HepG2 (cell line): ENCODE data around the gene RAB3GAP1. TPM values are rescaled to one million over a fixed set of nuclear protein-coding genes. Genes with fewer than 3 reads are reported as not detected.

ENCODE experiments used
- ATAC-seq: fragments of 200-7000 bp; cut with Tn5 transposase; 3 replicates; pipeline ENCODE4 v1.9.1; 2020; ENCODE audit warnings: mild to moderate bottlenecking, moderate library complexity
- BruUV-seq: library from RNA; stranded (reverse); fragments of 400-500 nt; replicated peaks from 2 replicates; lab custom pipeline; 2021; lab: Mats Ljungman, UMichigan
- CTCF ChIA-PET: fragments of 300-600 bp; formaldehyde crosslinking; extraction: SDS; loops from one replicate; lab custom pipeline; 2021; ENCODE audit warnings: low total read pairs, inconsistent platforms, low intra/inter-chr PET ratio; lab: Yijun Ruan, JAX
- POLR2A ChIA-PET: fragments of 350-600 bp; sonication (Branson Sonifier 250); formaldehyde crosslinking; loops from one replicate; lab custom pipeline; 2020; ENCODE audit warnings: antibody characterized with exemption, inconsistent platforms; lab: Yijun Ruan, JAX
- DNase-seq: peaks from one replicate; pipeline ENCODE4 v3.0.0-alpha.2; 2015; ENCODE audit warnings: low spot score
- FAIRE-seq: peaks from 3 replicates; lab custom pipeline; 2011; peaks lifted over from hg19 to GRCh38; lab: Jason Lieb, UNC
- H2AFZ ChIP-seq: one replicate; pipeline ENCODE4 v1.6.1; 2011; ENCODE audit warnings: low read length, inconsistent platforms
- H3K27ac ChIP-seq: fragments of 300-600 bp; 3 replicates; pipeline ENCODE4 v1.8.0; 2011; ENCODE audit warnings: mixed run types, mild to moderate bottlenecking, mixed read lengths, low read length, inconsistent platforms; ENCODE audit not compliant: insufficient read depth; ENCODE audit errors: extremely low read length
- H3K27me3 ChIP-seq, 2 experiments: fragments of 200-600 bp in 1 of 2; 2 replicates in 1 of 2; 3 replicates in 1 of 2; pipeline versions ENCODE4 v1.6.0 to v1.8.0; 2011; ENCODE audit warnings: low read length in 2 of 2, mild to moderate bottlenecking in 2 of 2, moderate library complexity in 2 of 2, inconsistent platforms in 1 of 2; ENCODE audit not compliant: insufficient read depth in 2 of 2, control insufficient read depth in 1 of 2
- H3K36me3 ChIP-seq, 2 experiments: fragments of 200-600 bp in 1 of 2; replicated peaks in 1 of 2; 2 replicates in 1 of 2; 3 replicates in 1 of 2; pipeline versions ENCODE4 v1.5.1 to v1.8.0; 2011; ENCODE audit warnings: low read length in 2 of 2, inconsistent platforms in 1 of 2; ENCODE audit not compliant: insufficient read depth in 2 of 2, control insufficient read depth in 1 of 2
- H3K4me1 ChIP-seq: 2 replicates; pipeline ENCODE4 v1.5.1; 2012; ENCODE audit warnings: low read length, inconsistent platforms; ENCODE audit not compliant: insufficient read depth
- H3K4me2 ChIP-seq: 2 replicates; pipeline ENCODE4 v1.6.0; 2011; ENCODE audit warnings: low read depth, low read length, inconsistent platforms
- H3K4me3 ChIP-seq, 3 experiments: fragments of 200-600 bp in 1 of 3; sonication (generic), shearing (Covaris generic) in 1 of 3; replicated peaks in 1 of 3; 2 replicates each; pipeline ENCODE4 v1.5.1; 2011 to 2016; ENCODE audit warnings: low read length in 3 of 3, inconsistent platforms in 2 of 3, low read depth in 2 of 3, mild to moderate bottlenecking in 2 of 3, control low read depth in 1 of 3, mixed read lengths in 1 of 3; ENCODE audit not compliant: insufficient read depth in 1 of 3
- H3K79me2 ChIP-seq: one replicate; pipeline ENCODE4 v1.6.1; 2011; ENCODE audit warnings: low read length, inconsistent platforms; ENCODE audit not compliant: insufficient read depth
- H3K9ac ChIP-seq: 2 replicates; pipeline ENCODE4 v1.6.0; 2011; ENCODE audit warnings: mild to moderate bottlenecking, low read depth, low read length, inconsistent platforms; ENCODE audit not compliant: insufficient read depth
- H3K9me3 ChIP-seq: 2 replicates; pipeline ENCODE4 v1.5.1; 2012; ENCODE audit warnings: mild to moderate bottlenecking, low read length
- H4K20me1 ChIP-seq: 2 replicates; pipeline ENCODE4 v1.6.0; 2011; ENCODE audit warnings: inconsistent platforms, mild to moderate bottlenecking, low read length, moderate library complexity; ENCODE audit not compliant: insufficient read depth
- CEBPB ChIP-seq: IDR thresholded peaks from 2 replicates; pipeline ENCODE4 v1.6.1; 2011; ENCODE audit warnings: low read depth, low read length, improper control_type of control experiment, borderline replicate concordance
- CEBPG ChIP-seq: IDR thresholded peaks from 2 replicates; pipeline ENCODE4 v1.6.1; 2016
- HNF4A ChIP-seq: sonication (generic); formaldehyde crosslinking; IDR thresholded peaks from 2 replicates; pipeline ENCODE4 v1.4.0; 2020; ENCODE audit warnings: missing genetic modification reagents
- PLRG1 ChIP-seq: fragments of 450-650 bp; conservative IDR thresholded peaks from 2 replicates; pipeline ENCODE4 v1.6.1; 2016
- SNRNP70 ChIP-seq: fragments of 200-400 bp; formaldehyde crosslinking; IDR thresholded peaks from 2 replicates; pipeline ENCODE4 v1.6.1; 2017; ENCODE audit warnings: mild to moderate bottlenecking, low read depth, low read length, moderate library complexity
- WGBS: methylation state at CpG from one replicate; pipeline ENCODE4 v1.1.6; 2017; ENCODE audit warnings: low lambda C conversion rate; 5-methylcytosine and 5-hydroxymethylcytosine counted together
- in situ Hi-C: cut with HindIII; loops from 2 replicates; pipeline ENCODE4 v1.10.0; 2017; ENCODE audit warnings: low pct_unique_long_range_greater_than_20kb; ENCODE audit not compliant: extremely low pct_ligation_motif_present
- intact Hi-C: fragments of 100-400 bp; cut with micrococcal nuclease; formaldehyde crosslinking; loops from one replicate; pipeline ENCODE4 v1.10.0; 2022; ENCODE audit not compliant: unreplicated experiment
- polyA plus RNA-seq, 8 experiments: library from polyadenylated mRNA; depleted of rRNA in 3 of 8; stranded (reverse) in 7 of 8; unstranded in 1 of 8; fragments of >200 nt; fragmentation: Illumina TruSeq in 4 of 8; extraction: Trizol in 4 of 8; gene quantifications; 2 replicates each; pipeline versions ENCODE4 v1.2.1 to v1.2.3, GENCODE V29; 2011 to 2016; ENCODE audit warnings: low read depth in 4 of 8, missing spikeins in 1 of 8, mixed read lengths in 1 of 8; ENCODE audit not compliant: insufficient read depth in 1 of 8
- total RNA-seq, 5 experiments: library from RNA; depleted of rRNA; stranded (reverse); fragments of >200 nt; fragmentation: Illumina TruSeq; extraction: Trizol; gene quantifications; 2 replicates each; pipeline ENCODE4 v1.2.3, GENCODE V29; 2016; ENCODE audit warnings: low read depth in 1 of 5
- TF ChIP-seq, protein P1 (sequence below): sonication (generic); formaldehyde crosslinking; IDR thresholded peaks from 2 replicates; pipeline ENCODE4 v1.4.0; 2020; ENCODE audit warnings: missing genetic modification reagents

The RAB3GAP1 gene
- total and polyA plus RNA-seq, 2 of the 13 experiments (the other 11 are each of a cell fraction or from before 2014, with no cell fraction given), result 15.2 to 48.8 TPM

DNA sequence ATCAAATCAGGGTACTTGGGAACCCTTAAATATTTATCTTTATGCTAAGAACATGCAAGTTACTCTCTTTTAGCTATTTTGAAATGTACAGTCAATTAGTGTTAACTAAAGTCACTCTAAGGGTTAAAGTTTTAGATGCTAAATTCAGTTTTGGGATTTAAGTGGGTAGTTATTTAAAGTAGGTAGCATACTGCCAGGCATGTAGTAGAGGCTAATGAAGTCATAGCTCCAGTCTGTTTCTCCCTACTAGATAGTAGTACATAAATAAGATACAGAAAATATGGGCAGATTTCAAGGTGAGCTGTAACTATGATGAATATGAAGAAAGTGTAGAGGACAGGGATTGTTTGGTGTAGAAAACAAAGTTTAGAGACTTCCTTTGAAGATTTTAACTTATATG is 7.5 kb downstream of the RAB3GAP1 start (continued):
- no peak for TF ChIP-seq HNF4A (CRISPR knock-in tag)

DNA sequence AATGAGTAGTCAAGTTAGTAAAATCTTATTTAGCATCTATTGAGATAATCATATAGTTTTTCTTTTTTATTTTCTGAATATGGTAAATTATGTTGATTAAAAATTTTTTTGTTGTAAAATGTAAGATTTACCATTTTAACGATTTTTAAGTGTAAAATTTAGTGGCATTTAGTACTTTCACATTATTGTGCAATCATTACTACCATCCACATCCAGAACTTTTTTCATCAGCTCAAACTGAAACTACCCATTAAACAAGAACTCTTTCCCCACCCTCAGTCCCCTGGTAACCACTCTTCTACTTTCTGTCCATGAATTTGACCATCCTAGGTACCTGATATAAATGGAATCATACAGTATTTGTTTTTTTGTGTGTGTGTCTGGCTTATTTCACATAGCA is 11.1 kb downstream of the RAB3GAP1 start:
- Histone ChIP-seq H3K27me3 (no peaks in the 10 kb centered on the region), H2AFZ (no peak overlapping the region), H3K36me3 (peaks cover 10 to 35% of the 10 kb centered on the region in 2 experiments), H3K4me1 (0 out of 2 replicates have a peak, but pooled peaks cover 6% of the 10 kb centered on the region), H3K9me3 (no peaks in the 10 kb centered on the region), H3K79me2 (peaks cover 62% of the 10 kb centered on the region), H3K27ac (no peak overlapping the region), H4K20me1 (no peaks in the 10 kb centered on the region), H3K4me2 (no peak overlapping the region), H3K9ac (no peak overlapping the region), H3K4me3 (no peak overlapping the region)
- ChIA-PET CTCF (no interaction called here), POLR2A (no interaction called here)
- intact Hi-C loops, result no loop called here
- no peak for ATAC-seq
- in situ Hi-C loops, result no loop called here
- no peak for DNase-seq
- no TSS peak for BruUV-seq
- WGBS, result 74% methylated on average over 1 of the region's 1 CpG
- no peak for FAIRE-seq
- no peak for TF ChIP-seq PLRG1
- peak; percentile 58 for TF ChIP-seq CEBPG (CRISPR knock-in tag)
- peak; percentile 90 for TF ChIP-seq CEBPB
- TF ChIP-seq SNRNP70, result no peak
- TF ChIP-seq, protein P1, sequence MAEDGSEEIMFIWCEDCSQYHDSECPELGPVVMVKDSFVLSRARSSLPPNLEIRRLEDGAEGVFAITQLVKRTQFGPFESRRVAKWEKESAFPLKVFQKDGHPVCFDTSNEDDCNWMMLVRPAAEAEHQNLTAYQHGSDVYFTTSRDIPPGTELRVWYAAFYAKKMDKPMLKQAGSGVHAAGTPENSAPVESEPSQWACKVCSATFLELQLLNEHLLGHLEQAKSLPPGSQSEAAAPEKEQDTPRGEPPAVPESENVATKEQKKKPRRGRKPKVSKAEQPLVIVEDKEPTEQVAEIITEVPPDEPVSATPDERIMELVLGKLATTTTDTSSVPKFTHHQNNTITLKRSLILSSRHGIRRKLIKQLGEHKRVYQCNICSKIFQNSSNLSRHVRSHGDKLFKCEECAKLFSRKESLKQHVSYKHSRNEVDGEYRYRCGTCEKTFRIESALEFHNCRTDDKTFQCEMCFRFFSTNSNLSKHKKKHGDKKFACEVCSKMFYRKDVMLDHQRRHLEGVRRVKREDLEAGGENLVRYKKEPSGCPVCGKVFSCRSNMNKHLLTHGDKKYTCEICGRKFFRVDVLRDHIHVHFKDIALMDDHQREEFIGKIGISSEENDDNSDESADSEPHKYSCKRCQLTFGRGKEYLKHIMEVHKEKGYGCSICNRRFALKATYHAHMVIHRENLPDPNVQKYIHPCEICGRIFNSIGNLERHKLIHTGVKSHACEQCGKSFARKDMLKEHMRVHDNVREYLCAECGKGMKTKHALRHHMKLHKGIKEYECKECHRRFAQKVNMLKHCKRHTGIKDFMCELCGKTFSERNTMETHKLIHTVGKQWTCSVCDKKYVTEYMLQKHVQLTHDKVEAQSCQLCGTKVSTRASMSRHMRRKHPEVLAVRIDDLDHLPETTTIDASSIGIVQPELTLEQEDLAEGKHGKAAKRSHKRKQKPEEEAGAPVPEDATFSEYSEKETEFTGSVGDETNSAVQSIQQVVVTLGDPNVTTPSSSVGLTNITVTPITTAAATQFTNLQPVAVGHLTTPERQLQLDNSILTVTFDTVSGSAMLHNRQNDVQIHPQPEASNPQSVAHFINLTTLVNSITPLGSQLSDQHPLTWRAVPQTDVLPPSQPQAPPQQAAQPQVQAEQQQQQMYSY (CRISPR knock-in tag), result no peak
